Neutrophil (primary cell): ENCODE results near the gene TNNT3.

Experiments used
- H3K27ac ChIP-seq: fragments of 200-600 bp; sonication (generic); 2 replicates; pipeline ENCODE4 v1.5.1; 2016; ENCODE audit warnings: mild to moderate bottlenecking, moderate library complexity
- H3K27me3 ChIP-seq: fragments of 200-600 bp; sonication (generic); 2 replicates; pipeline ENCODE4 v1.6.0; 2016; ENCODE audit warnings: mild to moderate bottlenecking
- H3K36me3 ChIP-seq: fragments of 200-600 bp; sonication (generic); 2 replicates; pipeline ENCODE4 v1.5.1; 2017
- H3K4me1 ChIP-seq, 2 experiments: fragments of 200-600 bp in 1 of 2; sonication (generic) in 1 of 2; 1 replicate in 1 of 2; 2 replicates in 1 of 2; pipeline versions ENCODE4 v1.5.1 to v1.6.1; 2013 to 2016; ENCODE audit warnings: low read depth in 1 of 2, low read length in 1 of 2, mild to moderate bottlenecking in 1 of 2, moderate library complexity in 1 of 2; ENCODE audit not compliant: control insufficient read depth in 1 of 2, insufficient read depth in 1 of 2
- H3K4me3 ChIP-seq, 2 experiments: fragments of 200-600 bp in 1 of 2; sonication (generic) in 1 of 2; 1 replicate in 1 of 2; 2 replicates in 1 of 2; pipeline ENCODE4 v1.5.1; 2013 to 2016; ENCODE audit warnings: low read depth in 1 of 2, low read length in 1 of 2, mild to moderate bottlenecking in 1 of 2, moderate library complexity in 1 of 2
- H3K9me3 ChIP-seq: fragments of 200-600 bp; sonication (generic); 2 replicates; pipeline ENCODE4 v1.5.1; 2016
- CTCF ChIP-seq: fragments of 200-600 bp; sonication (generic); IDR thresholded peaks from 2 replicates; pipeline ENCODE4 v1.5.1; 2016; ENCODE audit warnings: antibody characterized with exemption

Gene TNNT3

DNA sequence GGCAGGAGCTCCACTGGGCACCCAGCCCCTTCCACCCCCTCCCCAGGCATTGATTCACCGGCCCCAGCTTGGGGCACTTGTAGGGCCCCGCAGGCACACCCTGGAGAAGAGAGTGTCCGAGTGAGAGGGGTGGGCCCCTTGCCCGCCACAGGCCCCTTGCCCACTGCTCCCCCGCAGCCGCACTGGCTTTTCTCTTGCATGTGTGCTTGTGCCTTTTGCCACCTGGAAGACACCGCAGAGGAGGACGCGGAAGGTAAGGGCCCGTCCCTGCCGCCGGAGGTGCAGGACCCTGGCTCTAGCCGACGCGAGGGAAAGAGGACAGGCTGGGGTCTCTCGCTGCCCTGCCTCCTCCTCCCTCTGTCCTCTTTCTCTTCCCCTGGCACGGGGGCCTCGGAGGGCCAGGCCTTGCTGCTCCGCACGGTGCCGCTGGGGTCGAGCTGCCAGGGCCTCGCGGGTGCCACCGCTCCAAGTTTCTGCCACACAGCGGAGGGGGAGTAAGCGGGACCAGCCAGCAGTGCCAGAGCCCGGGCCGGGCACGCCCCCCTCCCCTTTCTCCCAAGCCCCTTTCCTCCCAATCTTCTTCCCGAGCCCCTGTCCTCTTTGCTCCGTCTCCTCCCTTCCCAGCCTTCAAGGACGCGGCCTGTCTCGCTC is 9.5 kb downstream of the TNNT3 start:
- no peak overlapping the region for H3K27ac ChIP-seq

DNA sequence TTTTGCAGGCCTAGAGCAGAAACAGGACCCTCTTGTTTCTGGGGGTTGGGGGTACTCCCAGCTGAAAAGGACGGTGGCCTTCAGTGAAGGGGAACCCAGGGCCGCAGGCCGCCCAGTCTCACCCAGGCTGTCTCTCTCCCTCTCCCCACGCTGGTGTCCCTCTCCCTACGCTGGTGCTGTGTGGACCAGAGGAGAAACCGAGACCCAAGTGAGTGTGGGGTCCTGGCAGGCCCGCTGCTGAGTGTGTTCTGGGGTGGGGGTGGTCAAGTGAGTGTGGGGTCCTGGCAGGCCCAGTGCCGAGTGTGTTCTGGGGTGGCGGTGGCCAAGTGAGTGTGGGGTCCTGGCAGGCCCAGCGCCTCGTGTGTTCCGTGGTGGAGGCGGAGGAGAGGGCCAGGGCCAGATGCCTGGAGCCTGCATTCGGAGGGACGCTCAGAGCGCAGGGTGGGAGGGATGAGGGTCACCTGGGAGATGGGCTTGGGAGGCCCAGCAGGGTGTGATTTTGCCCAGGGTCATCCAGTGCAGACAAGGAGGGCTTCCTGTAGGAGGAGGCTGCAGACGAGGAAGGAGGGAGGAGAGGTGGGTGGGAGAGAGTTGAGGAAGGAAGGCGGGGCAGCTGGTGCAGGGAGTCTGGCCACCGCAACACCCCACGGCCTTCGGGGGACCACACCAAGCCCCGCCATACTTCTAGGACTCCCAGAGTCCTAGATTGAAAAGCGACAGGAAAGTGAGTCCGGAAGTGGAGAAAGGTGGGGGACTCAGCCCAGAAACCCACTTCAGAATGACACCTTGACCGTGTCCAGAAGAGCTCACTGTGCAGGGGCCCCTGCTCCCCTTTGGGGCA is 10.3 kb downstream of the TNNT3 start:
- TF ChIP-seq CTCF, result no peak
- H3K4me1 ChIP-seq, result no peaks in the 10 kb centered on the region
- no peaks in the 10 kb centered on the region for H3K9me3 ChIP-seq
- H3K36me3 ChIP-seq, result no peaks in the 10 kb centered on the region
- H3K4me3 ChIP-seq, result no peak overlapping the region
- peaks cover 63% of the 10 kb centered on the region for H3K27me3 ChIP-seq
- H3K27ac ChIP-seq, result no peak overlapping the region

More for the DNA sequence above, 9.5 kb downstream of the TNNT3 start:
- no peaks in the 10 kb centered on the region for H3K4me1 ChIP-seq
- peaks cover 61% of the 10 kb centered on the region for H3K27me3 ChIP-seq
- H3K36me3 ChIP-seq, result no peaks in the 10 kb centered on the region
- no peak for TF ChIP-seq CTCF
- no peak overlapping the region for H3K4me3 ChIP-seq
- no peaks in the 10 kb centered on the region for H3K9me3 ChIP-seq

DNA sequence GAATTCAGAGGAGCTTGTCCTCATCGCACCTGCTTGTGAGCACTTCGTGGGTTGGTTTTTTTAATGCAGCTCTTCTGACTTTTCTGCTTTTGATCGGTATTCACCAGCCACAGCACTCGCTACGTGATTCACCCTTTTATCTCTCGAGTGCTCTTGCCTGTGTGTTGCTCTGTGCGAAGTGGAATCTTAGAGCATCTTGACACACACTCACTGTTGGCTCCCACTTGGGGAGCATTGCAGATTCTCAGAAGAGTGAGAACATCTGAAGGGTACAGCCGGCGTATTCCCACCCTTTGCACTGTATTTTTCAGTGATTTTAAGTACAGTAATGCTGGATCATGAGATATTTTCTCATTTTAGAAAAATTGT is 10.9 kb downstream of the TNNT3 start:
- no peaks in the 10 kb centered on the region for H3K4me1 ChIP-seq
- no peak for TF ChIP-seq CTCF

DNA sequence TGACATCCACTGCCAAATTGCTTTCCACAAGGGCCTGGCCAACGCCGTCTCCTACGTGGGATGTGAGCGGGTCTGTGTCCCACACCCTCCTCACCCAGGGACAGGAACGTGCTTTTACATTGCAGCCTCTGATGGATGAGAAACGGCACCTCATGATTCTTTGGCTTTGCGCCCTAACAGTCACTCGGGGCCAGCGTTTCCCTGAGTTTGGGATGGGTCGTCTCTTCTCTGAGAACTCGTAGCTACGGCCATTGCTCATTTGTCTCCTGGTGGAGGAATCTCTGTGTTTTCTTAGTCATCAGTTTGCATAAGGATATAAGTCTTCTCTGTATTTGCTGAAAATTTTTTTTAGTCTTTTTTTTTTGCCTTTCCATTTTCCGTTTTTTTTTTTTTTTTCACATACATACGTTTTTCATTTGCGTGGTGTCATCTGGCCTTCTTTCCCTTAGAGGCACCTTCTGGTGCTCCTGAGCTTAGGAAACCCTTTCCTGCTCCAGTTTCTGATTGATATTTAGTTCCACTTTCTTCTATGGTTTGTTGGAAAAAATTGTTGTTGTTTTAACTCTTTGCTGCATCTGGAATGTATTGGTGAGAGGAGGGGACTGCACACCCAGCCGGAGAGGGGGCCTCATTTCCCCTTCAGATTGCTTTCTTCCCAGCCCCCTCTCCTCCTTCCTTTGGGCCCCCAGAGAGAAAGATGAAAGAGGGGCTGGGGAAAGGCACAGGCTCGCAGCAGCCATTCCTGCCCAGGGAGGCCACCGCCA is 12.0 kb downstream of the TNNT3 start:
- no peak overlapping the region for H3K27ac ChIP-seq
- no peaks in the 10 kb centered on the region for H3K4me1 ChIP-seq
- H3K9me3 ChIP-seq, result no peaks in the 10 kb centered on the region
- TF ChIP-seq CTCF, result no peak
- no peaks in the 10 kb centered on the region for H3K36me3 ChIP-seq
- H3K27me3 ChIP-seq, result peaks cover 54% of the 10 kb centered on the region
- no peak overlapping the region for H3K4me3 ChIP-seq

More for the DNA sequence above, 10.9 kb downstream of the TNNT3 start:
- no peak overlapping the region for H3K27ac ChIP-seq
- no peak overlapping the region for H3K4me3 ChIP-seq
- H3K36me3 ChIP-seq, result no peaks in the 10 kb centered on the region
- peaks cover 63% of the 10 kb centered on the region for H3K27me3 ChIP-seq
- H3K9me3 ChIP-seq, result no peaks in the 10 kb centered on the region

- Histone ChIP-seq H3K27me3 (peaks cover 48% of the 10 kb centered on the region), H3K27ac (no peak overlapping the region), H3K4me3 (no peak overlapping the region), H3K9me3 (no peaks in the 10 kb centered on the region), H3K36me3 (no peaks in the 10 kb centered on the region), H3K4me1 (no peaks in the 10 kb centered on the region)
- no peak for TF ChIP-seq CTCF
Observed at GRCh38 chr11:1932105-1932480, 12.6 kb downstream of the TNNT3 start.
